Measurements from ENCODE around the gene CHD5. TPM values are rescaled to one million over a fixed set of nuclear protein-coding genes. Genes with fewer than 3 reads are reported as not detected.

CHD5 gene
- polyA plus RNA-seq, 1 donor from 2014 or later: not detected

GRCh38 chr1:6185635-6186382, 5.7 kb upstream of the CHD5 start:
- Mint-ChIP-seq H3K27ac (peak overlapping the region in 1 of 3 donors; percentile 69), H3K9me3 (no peaks in the 10 kb centered on the region), H3K4me3 (peak overlapping the region in 1 of 4 donors; percentile 37), H3K36me3 (peaks cover 6% of the 10 kb centered on the region), H3K27me3 (peaks cover 15% of the 10 kb centered on the region), H3K4me1 (peaks cover 10 to 17% (median 14%) of the 10 kb centered on the region in 3 donors)

GRCh38 chr1:6185151-6185550, 5.0 kb upstream of the CHD5 start:
- H3K27ac Mint-ChIP-seq: no peak overlapping the region
- peaks cover 6% of the 10 kb centered on the region for H3K36me3 Mint-ChIP-seq
- no peak overlapping the region for H3K4me3 Mint-ChIP-seq
- peaks cover 10 to 20% (median 14%) of the 10 kb centered on the region in 3 donors for H3K4me1 Mint-ChIP-seq
- peaks cover 16% of the 10 kb centered on the region for H3K27me3 Mint-ChIP-seq
- no peaks in the 10 kb centered on the region for H3K9me3 Mint-ChIP-seq

GRCh38 chr1:6184083-6184783, 4.1 kb upstream of the CHD5 start:
- Mint-ChIP-seq H3K9me3 (no peaks in the 10 kb centered on the region), H3K36me3 (peaks cover 4% of the 10 kb centered on the region), H3K4me1 (peaks cover 10 to 17% (median 14%) of the 10 kb centered on the region in 3 donors), H3K27ac (peak overlapping the region in 1 of 3 donors; percentile 64), H3K4me3 (no peak overlapping the region), H3K27me3 (peaks cover 16% of the 10 kb centered on the region)

GRCh38 chr1:6183520-6183989, 3.4 kb upstream of the CHD5 start:
- Mint-ChIP-seq H3K9me3 (no peaks in the 10 kb centered on the region), H3K4me3 (no peak overlapping the region), H3K27ac (peak overlapping the region in 1 of 3 donors; percentile 64), H3K27me3 (peaks cover 21% of the 10 kb centered on the region), H3K4me1 (peaks cover 9 to 17% (median 10%) of the 10 kb centered on the region in 3 donors), H3K36me3 (peaks cover 4% of the 10 kb centered on the region)

GRCh38 chr1:6181347-6181770, 1.2 kb upstream of the CHD5 start:
- Mint-ChIP-seq H3K27me3 (peaks cover 40% of the 10 kb centered on the region), H3K4me3 (peak overlapping the region in 3 of 4 donors; percentile 28 to 65 (median 65)), H3K4me1 (peaks cover 9 to 17% (median 10%) of the 10 kb centered on the region in 3 donors), H3K9me3 (no peaks in the 10 kb centered on the region), H3K27ac (no peak overlapping the region), H3K36me3 (peaks cover 2% of the 10 kb centered on the region)

GRCh38 chr1:6180707-6181311, 688 bp upstream of the CHD5 start:
- Mint-ChIP-seq H3K4me3 (peak overlapping the region; percentile 28 to 75 (median 62)), H3K9me3 (no peaks in the 10 kb centered on the region), H3K4me1 (peaks cover 8 to 17% (median 9%) of the 10 kb centered on the region in 3 donors), H3K27me3 (peaks cover 41% of the 10 kb centered on the region), H3K27ac (peak overlapping the region in 1 of 3 donors; percentile 63), H3K36me3 (peaks cover 2% of the 10 kb centered on the region)

GRCh38 chr1:6179564-6180175, 451 bp downstream of the CHD5 start:
- peaks cover 41% of the 10 kb centered on the region for H3K27me3 Mint-ChIP-seq
- no peak overlapping the region for H3K4me3 Mint-ChIP-seq
- H3K9me3 Mint-ChIP-seq: no peaks in the 10 kb centered on the region
- no peak overlapping the region for H3K27ac Mint-ChIP-seq
- H3K4me1 Mint-ChIP-seq: peaks cover 8 to 17% (median 9%) of the 10 kb centered on the region in 3 donors
- H3K36me3 Mint-ChIP-seq: peaks cover 2% of the 10 kb centered on the region

- H3K4me1 Mint-ChIP-seq: peaks cover 8 to 17% (median 9%) of the 10 kb centered on the region in 3 donors
- H3K27me3 Mint-ChIP-seq: peaks cover 41% of the 10 kb centered on the region
- H3K36me3 Mint-ChIP-seq: no peaks in the 10 kb centered on the region
- H3K9me3 Mint-ChIP-seq: no peaks in the 10 kb centered on the region
- H3K27ac Mint-ChIP-seq: no peak overlapping the region
- peak overlapping the region in 3 of 4 donors; percentile 50 to 69 (median 52) for H3K4me3 Mint-ChIP-seq
Observed at GRCh38 chr1:6178751-6179563, 1.2 kb downstream of the CHD5 start.

- peak overlapping the region in 1 of 3 donors; percentile 89 for H3K27ac Mint-ChIP-seq
Observed at GRCh38 chr1:6177681-6178380, 2.3 kb downstream of the CHD5 start.

GRCh38 chr1:6176779-6177178, 3.3 kb downstream of the CHD5 start:
- Mint-ChIP-seq H3K36me3 (no peaks in the 10 kb centered on the region), H3K4me3 (peak overlapping the region in 1 of 4 donors; percentile 32), H3K9me3 (no peaks in the 10 kb centered on the region), H3K4me1 (peaks cover 7 to 9% (median 8%) of the 10 kb centered on the region in 3 donors), H3K27me3 (peaks cover 35% of the 10 kb centered on the region), H3K27ac (no peak overlapping the region)

More at GRCh38 chr1:6177681-6178380, 2.3 kb downstream of the CHD5 start:
- Mint-ChIP-seq H3K27me3 (peaks cover 40% of the 10 kb centered on the region), H3K4me1 (peaks cover 8 to 10% (median 9%) of the 10 kb centered on the region in 3 donors), H3K36me3 (no peaks in the 10 kb centered on the region), H3K4me3 (peak overlapping the region in 2 of 4 donors; percentile 63 to 77), H3K9me3 (no peaks in the 10 kb centered on the region)

- Mint-ChIP-seq H3K27ac (no peak overlapping the region), H3K4me3 (no peak overlapping the region), H3K4me1 (peaks cover 0 to 2% (median 0%) of the 10 kb centered on the region in 3 donors), H3K36me3 (no peaks in the 10 kb centered on the region), H3K9me3 (no peaks in the 10 kb centered on the region), H3K27me3 (peaks cover 29% of the 10 kb centered on the region)
Observed at GRCh38 chr1:6175411-6175828, 4.7 kb downstream of the CHD5 start.

GRCh38 chr1:6174621-6175410, 5.3 kb downstream of the CHD5 start:
- H3K9me3 Mint-ChIP-seq: no peaks in the 10 kb centered on the region
- H3K4me1 Mint-ChIP-seq: peaks cover 0 to 2% (median 0%) of the 10 kb centered on the region in 3 donors
- no peak overlapping the region for H3K4me3 Mint-ChIP-seq
- H3K27ac Mint-ChIP-seq: no peak overlapping the region
- H3K27me3 Mint-ChIP-seq: peaks cover 30% of the 10 kb centered on the region
- no peaks in the 10 kb centered on the region for H3K36me3 Mint-ChIP-seq

GRCh38 chr1:6172549-6172948, 7.6 kb downstream of the CHD5 start:
- H3K4me1 Mint-ChIP-seq: no peaks in the 10 kb centered on the region
- H3K36me3 Mint-ChIP-seq: no peaks in the 10 kb centered on the region
- peaks cover 22% of the 10 kb centered on the region for H3K27me3 Mint-ChIP-seq
- H3K9me3 Mint-ChIP-seq: no peaks in the 10 kb centered on the region
- no peak overlapping the region for H3K4me3 Mint-ChIP-seq
- no peak overlapping the region for H3K27ac Mint-ChIP-seq

All from IgD-negative memory B cell (primary cell).